D721Med (cell line): ENCODE data around the gene SOSTDC1.
"Not testable (repeated sequence)": the region's sequence is repeated elsewhere in the genome, so short reads cannot be mapped to it uniquely, and the experiment has no call there.

ENCODE experiments used
- DNase-seq: peaks from one replicate; pipeline ENCODE4 v3.0.0; 2011; ENCODE audit warnings: low spot score; ENCODE audit not compliant: insufficient read length
- FAIRE-seq: peaks from 2 replicates; lab custom pipeline; 2011; peaks lifted over from hg19 to GRCh38; lab: Jason Lieb, UNC
- CTCF ChIP-seq: IDR thresholded peaks from 2 replicates; pipeline ENCODE4 v1.5.1; 2012; ENCODE audit warnings: mild to moderate bottlenecking, control low read depth; ENCODE audit not compliant: insufficient read depth; ENCODE audit errors: missing control alignments

Gene SOSTDC1

GRCh38 chr7:16462431-16462889, 3.1 kb downstream of the SOSTDC1 start:
- FAIRE-seq (no peak), DNase-seq (no peak)
- no peak for TF ChIP-seq CTCF

- DNase-seq (no peak), FAIRE-seq (no peak)
- TF ChIP-seq CTCF: no peak
These were observed 4.6 kb downstream of the SOSTDC1 start for GRCh38 chr7:16460789-16461493.

GRCh38 chr7:16456303-16456702, 9.2 kb downstream of the SOSTDC1 start:
- not testable (repeated sequence) for FAIRE-seq, DNase-seq

GRCh38 chr7:16455591-16455990, 9.9 kb downstream of the SOSTDC1 start:
- FAIRE-seq: no peak
- DNase-seq: no peak
- no peak for TF ChIP-seq CTCF

- DNase-seq (no peak), FAIRE-seq (no peak)
- no peak for TF ChIP-seq CTCF
These were observed 15.2 kb downstream of the SOSTDC1 start for GRCh38 chr7:16450366-16450765.

- DNase-seq (no peak), FAIRE-seq (no peak)
- TF ChIP-seq CTCF: no peak
These were observed 17.7 kb downstream of the SOSTDC1 start for GRCh38 chr7:16447876-16448275.

GRCh38 chr7:16446508-16446907, 19.0 kb downstream of the SOSTDC1 start:
- no peak for TF ChIP-seq CTCF
- DNase-seq: no peak
- no peak for FAIRE-seq

GRCh38 chr7:16443871-16444270, 21.7 kb downstream of the SOSTDC1 start:
- FAIRE-seq, DNase-seq: not testable (repeated sequence)
